Renal cortex interstitium (tissue), 11 donors: ENCODE results near the gene RNF44. TPM values are rescaled to one million over a fixed set of nuclear protein-coding genes. Genes with fewer than 3 reads are reported as not detected.

Source experiments
- DNase-seq, 11 donors: peaks; one replicate each; pipeline ENCODE4 v3.0.0-alpha.2; 2013; ENCODE audit warnings: low read depth in 9 of 11, low spot score in 4 of 11; ENCODE audit errors: extremely low read depth in 1 of 11
- polyA plus RNA-seq, 3 donors: library from polyadenylated mRNA; unstranded; fragments of 120-200 nt; gene quantifications; one replicate each; pipeline ENCODE4 v1.2.1, GENCODE V29; 2013; ENCODE audit not compliant: insufficient read length in 3 of 3

Gene RNF44
- polyA plus RNA-seq, 3 donors = 42.6 to 81.9 (median 56.1) TPM

- DNase-seq = no peak
These were observed 3.3 kb upstream of the RNF44 start for GRCh38 chr5:176540476-176540899.

- no peak for DNase-seq
These were observed 1.8 kb upstream of the RNF44 start for GRCh38 chr5:176538989-176539384.

DNA sequence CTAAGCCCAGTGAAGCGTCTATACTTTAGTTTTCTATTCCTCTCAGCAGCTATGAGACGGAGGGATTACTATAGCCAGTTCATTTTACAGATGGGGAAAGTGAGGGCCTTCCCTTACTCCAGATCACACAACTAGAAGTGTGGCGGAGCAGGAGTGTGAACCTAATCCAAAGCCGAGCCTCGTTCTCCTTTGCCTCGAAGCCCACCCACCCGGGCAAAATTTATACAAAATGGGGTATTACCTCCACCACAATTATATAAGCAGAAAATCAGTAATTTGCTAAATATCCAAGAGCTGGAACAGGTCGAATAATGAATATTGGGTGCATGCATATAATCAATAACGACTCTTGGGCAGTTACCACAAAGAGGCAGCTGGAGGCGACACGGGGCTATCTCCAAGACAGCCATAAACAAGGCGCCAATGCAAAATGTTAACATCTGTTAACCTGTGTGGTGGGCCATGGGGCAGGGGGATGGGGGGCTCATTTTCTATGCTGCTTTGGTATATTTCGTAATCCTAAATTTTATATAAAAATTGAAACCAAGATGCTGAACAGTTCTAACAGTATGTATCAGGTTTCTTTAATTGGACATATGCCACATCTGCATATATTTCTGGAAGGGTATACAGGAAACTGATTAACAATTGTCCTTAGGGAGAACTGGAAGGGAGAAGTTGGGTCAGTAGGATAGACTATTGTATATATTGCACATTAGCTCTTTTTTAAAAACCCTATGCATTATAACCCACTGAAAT lies 1.2 kb upstream of the RNF44 start:
- DNase-seq = no peak

DNA sequence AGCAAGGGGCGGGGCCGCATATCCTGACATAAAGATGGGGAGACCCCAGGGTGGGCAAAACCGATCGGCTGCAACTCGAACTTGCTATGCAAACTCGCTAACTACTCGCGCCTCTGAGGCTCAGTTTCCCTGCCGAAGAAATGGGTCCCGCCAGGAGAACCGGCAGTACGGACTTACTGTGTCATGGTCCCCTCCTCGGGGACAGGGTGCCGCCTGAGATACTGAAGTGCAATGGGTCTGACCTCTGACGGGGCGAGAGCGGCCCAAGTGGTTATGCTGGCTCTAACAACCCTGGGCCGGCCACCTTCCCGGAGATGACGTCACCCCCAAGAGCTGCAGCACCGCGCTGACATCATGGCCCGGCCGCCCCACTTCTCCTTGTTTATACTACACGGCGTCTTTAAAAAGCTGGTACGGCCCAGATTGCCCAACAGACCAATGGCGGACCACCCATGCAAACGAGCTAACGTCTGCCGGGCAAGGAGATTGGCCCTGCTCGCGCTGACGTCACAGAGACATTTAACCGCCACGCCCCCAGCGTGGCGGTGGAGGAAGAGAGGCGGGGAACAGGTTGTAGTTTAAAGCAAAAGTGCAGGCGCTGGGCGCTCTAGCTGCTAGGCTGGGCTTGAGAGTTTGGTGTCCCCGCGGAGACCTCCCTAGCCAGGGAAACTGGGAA lies 490 bp upstream of the RNF44 start:
- DNase-seq = peak; percentile 95 to 100 (median 98)

GRCh38 chr5:176536132-176536901 lies 885 bp downstream of the RNF44 start:
- peak in 5 of 11 donors; percentile 47 to 78 (median 76) for DNase-seq

GRCh38 chr5:176535664-176536131 lies 1.5 kb downstream of the RNF44 start:
- no peak for DNase-seq

DNA sequence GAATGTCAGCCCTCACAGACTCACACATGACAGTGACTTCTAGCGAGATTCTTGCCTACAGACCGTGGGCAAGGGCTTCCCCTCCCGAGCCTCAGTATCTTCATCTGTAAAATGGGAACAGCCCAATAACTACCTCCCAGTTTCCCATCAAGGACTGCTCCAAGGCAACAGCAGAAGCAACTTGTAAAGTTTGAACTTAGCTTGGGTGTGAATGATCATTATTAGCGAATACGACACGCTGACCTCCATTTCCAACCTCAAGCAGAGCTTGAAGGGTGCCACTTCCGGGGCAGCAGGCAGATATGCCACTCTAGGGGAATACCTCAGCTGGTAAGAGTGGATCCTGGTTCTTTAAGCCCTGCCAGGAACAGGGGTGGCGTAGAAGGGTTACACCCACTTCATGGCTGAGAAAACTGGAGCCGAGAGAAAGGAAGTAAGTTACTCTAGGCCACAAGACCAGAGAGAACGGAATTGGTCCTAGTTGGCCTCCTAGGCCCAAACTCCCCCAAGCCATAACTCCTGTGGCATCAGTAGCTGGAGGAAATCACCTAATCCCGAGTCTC lies 2.0 kb downstream of the RNF44 start:
- DNase-seq = no peak

DNA sequence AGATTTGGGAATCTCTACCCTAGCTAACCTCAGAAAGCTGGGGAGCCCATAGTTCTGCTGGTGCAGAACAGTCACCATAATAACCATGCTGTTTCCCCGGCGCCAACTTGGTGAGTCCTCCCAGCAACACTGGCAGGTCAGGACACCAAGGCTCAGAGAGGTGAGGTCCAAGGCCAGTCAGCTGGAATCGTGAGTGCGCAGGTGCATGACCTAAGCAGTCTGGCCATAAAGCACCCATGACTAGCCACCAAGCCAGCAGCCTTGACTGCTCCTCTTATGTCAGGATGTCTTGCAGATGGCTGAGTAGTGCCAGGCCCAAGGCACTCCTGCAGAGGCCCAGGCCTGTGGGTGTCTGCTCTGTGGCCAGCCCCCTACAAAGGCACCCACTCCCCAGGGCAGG lies 2.6 kb downstream of the RNF44 start:
- no peak for DNase-seq

- no peak for DNase-seq
These were observed 3.1 kb downstream of the RNF44 start for GRCh38 chr5:176533894-176534611.

GRCh38 chr5:176533390-176533789 lies 3.8 kb downstream of the RNF44 start:
- no peak for DNase-seq

DNA sequence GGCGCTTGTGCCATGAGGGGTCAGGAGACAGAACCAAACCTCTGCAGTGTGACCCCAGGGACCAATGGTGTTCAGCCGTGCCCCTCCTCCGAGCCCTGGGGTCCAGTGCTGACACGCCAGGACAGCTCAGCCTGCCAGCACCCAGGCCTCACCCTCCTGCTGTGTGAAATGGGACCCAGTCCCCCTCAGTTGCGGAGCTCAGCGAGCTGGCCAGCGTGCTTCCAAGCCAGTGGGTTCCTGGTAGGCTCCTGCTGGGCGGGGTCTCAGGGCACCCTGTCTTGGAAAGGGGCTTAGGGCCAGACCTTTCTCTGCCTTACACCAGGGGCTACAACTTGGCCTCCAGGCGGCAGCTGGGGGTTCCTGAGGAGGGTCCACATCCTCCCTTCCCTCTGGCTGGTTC lies 4.4 kb downstream of the RNF44 start:
- no peak for DNase-seq

- DNase-seq = no peak
These were observed 5.2 kb downstream of the RNF44 start for GRCh38 chr5:176531902-176532493.

- DNase-seq = no peak
These were observed 6.0 kb downstream of the RNF44 start for GRCh38 chr5:176530983-176531901.

DNA sequence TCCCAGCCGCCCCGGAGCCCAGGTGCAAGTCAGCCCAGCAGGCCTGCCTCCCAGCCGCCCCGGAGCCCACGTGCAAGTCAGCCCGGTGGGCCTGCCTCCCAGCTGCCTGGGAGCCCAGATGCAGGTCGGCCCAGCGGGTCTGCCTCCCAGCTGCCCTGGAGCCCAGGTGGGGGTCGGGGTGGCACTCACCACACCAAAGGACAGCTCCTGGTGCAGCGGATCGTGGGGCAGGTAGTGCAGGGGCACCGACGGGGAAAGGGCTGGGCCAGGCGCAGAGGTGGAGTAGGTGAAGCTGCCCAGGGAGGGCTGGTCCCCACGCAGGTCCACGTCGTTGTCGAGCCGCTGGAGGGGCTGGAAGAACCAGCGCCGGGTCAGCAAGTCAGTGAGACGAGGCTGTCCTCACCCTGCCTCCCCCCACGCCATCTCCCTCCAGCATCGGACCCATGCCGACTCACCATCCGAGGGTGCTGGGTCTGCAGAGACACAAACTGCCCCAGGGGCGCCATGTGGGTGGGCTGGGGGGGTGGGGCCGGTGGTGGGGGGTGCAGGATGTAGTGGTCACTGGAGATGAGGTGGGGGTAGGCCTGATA lies 6.7 kb downstream of the RNF44 start:
- no peak for DNase-seq

- DNase-seq = no peak
These were observed 7.5 kb downstream of the RNF44 start for GRCh38 chr5:176529741-176530141.

DNA sequence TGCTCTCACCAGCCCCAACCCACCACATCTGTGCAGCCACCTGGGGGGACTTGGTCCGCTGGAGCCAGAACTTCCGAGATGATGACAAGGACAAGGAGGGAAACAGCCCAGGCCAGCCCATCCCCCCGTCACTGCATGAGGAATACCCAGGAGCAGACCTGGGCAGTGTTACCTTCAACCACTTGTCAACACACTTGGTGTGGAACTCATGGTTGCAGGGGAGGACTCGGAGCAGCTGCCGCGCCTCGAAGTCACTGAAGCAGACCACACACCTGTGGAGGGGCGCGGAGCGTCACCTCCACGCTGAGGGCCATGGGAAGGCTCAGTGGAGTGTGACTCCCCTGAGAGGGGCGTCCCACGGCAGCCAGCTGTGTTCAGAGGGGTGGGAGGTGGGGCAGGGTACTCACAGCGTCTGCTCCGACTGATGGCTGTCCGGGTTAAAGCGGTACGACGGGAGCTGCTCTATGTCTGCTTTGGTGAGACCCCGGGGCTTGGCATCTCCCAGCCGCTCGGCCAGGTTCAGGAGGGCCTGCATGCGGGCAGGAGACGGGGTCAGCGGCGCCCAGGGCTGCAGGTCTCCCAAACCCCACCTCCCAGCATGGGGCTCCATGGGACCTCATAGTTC lies 8.0 kb downstream of the RNF44 start:
- no peak for DNase-seq

DNA sequence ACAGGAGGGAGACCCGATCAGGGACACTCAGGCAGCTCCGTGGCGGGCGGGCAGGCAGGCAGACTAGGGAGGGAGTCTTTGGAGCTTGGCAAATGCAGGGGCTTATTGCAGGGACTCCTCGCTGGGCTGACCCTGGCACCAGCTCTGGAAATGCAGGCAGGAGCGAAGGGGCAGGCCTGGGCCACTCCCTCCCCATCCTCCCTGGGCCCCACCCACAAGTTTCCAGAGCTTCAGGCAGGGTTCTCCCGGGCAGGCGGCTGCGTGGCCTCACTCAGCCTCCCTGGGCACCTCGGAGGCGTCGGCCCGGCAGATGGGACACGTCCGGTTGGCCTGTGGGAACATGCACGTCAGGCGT lies 8.5 kb downstream of the RNF44 start:
- DNase-seq = no peak
